Vagina (tissue), 2 donors: ENCODE data around the gene L3MBTL1. TPM values are rescaled to one million over a fixed set of nuclear protein-coding genes. Genes with fewer than 3 reads are reported as not detected.

ENCODE experiments used
- DNase-seq, 2 donors: peaks; one replicate each; pipeline ENCODE4 v3.0.0-alpha.2; 2017; ENCODE audit errors: extremely low spot score in 2 of 2
- H3K27ac ChIP-seq: fragments of 200-600 bp; sonication (generic); one replicate; pipeline ENCODE4 v1.5.1; 2019
- H3K27me3 ChIP-seq: fragments of 200-600 bp; sonication (generic); one replicate; pipeline ENCODE4 v1.5.1; 2019
- H3K36me3 ChIP-seq, 2 donors: fragments of 200-600 bp; sonication (generic); one replicate each; pipeline ENCODE4 v1.5.1; 2017 to 2019
- H3K4me1 ChIP-seq: fragments of 200-600 bp; sonication (generic); one replicate; pipeline ENCODE4 v1.5.1; 2019
- H3K4me3 ChIP-seq, 2 donors: fragments of 200-600 bp; sonication (generic); 1 replicate in 1 of 2; 2 replicates in 1 of 2; pipeline ENCODE4 v1.5.1; 2016 to 2019
- H3K9me3 ChIP-seq: fragments of 200-600 bp; sonication (generic); one replicate; pipeline ENCODE4 v1.5.1; 2019
- POLR2A ChIP-seq, 2 donors: fragments of 450-650 bp; IDR thresholded peaks; one replicate each; pipeline ENCODE4 v1.6.1; 2017; ENCODE audit warnings: antibody characterized with exemption in 2 of 2, mild to moderate bottlenecking in 2 of 2, moderate library complexity in 2 of 2
- POLR2AphosphoS5 ChIP-seq, 2 donors: sonication (generic); formaldehyde crosslinking; IDR thresholded peaks; one replicate each; pipeline ENCODE4 v1.9.0; 2017; ENCODE audit warnings: antibody characterized with exemption in 2 of 2, mild to moderate bottlenecking in 2 of 2, low read depth in 1 of 2; ENCODE audit not compliant: insufficient read depth in 1 of 2
- intact Hi-C: fragments of 100-400 bp; cut with DNase I; formaldehyde crosslinking; loops from one replicate; pipeline ENCODE4 v1.15.1; 2023
- total RNA-seq: library from RNA; depleted of rRNA; stranded (reverse); fragments of >200 nt; gene quantifications from one replicate; pipeline ENCODE4 v1.2.3, GENCODE V29; 2016
- TF ChIP-seq, protein P1 (sequence below), 3 experiments: fragments of 450-650 bp in 2 of 3; fragments of 200-600 bp in 1 of 3; sonication (generic) in 1 of 3; IDR thresholded peaks; one replicate each; pipeline ENCODE4 v1.5.1; 2017 to 2019; ENCODE audit warnings: antibody characterized with exemption in 3 of 3, mild to moderate bottlenecking in 2 of 3, moderate library complexity in 2 of 3

The L3MBTL1 gene
- total RNA-seq, 1 donor from 2014 or later: 20.9 TPM

DNA sequence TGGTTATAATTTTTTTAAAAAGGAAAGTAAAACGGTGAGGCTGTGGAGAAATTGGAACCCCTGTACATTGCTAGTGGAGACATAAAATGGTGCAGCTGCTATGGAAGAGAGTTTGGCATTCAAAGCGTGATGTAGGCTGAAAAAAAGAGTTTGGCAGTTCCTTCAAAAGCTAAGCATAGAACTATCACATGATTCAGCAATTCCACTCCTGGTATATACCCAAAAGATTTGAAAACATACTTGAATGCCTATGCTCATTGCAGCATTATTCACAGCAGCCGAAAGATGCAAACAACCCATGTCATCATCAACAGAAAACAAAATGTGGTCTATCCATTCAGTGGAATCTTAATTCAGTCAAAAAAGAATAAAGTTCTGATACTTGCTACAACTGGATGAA lies 46.9 kb downstream of the L3MBTL1 start:
- Histone ChIP-seq H3K4me1 (no peaks in the 10 kb centered on the region), H3K27me3 (no peaks in the 10 kb centered on the region), H3K9me3 (no peaks in the 10 kb centered on the region), H3K4me3 (no peak overlapping the region), H3K27ac (no peak overlapping the region), H3K36me3 (no peaks in the 10 kb centered on the region)
- no peak for DNase-seq
- TF ChIP-seq, protein P1, sequence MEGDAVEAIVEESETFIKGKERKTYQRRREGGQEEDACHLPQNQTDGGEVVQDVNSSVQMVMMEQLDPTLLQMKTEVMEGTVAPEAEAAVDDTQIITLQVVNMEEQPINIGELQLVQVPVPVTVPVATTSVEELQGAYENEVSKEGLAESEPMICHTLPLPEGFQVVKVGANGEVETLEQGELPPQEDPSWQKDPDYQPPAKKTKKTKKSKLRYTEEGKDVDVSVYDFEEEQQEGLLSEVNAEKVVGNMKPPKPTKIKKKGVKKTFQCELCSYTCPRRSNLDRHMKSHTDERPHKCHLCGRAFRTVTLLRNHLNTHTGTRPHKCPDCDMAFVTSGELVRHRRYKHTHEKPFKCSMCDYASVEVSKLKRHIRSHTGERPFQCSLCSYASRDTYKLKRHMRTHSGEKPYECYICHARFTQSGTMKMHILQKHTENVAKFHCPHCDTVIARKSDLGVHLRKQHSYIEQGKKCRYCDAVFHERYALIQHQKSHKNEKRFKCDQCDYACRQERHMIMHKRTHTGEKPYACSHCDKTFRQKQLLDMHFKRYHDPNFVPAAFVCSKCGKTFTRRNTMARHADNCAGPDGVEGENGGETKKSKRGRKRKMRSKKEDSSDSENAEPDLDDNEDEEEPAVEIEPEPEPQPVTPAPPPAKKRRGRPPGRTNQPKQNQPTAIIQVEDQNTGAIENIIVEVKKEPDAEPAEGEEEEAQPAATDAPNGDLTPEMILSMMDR (IDR thresholded peaks at IDR 0.05): no peak
- TF ChIP-seq POLR2AphosphoS5 (IDR thresholded peaks at IDR 0.05; ENCODE audit: insufficient read depth in 1 of 2, low read depth in 1 of 2): no peak
- TF ChIP-seq POLR2A (IDR thresholded peaks at IDR 0.05): no peak
- intact Hi-C loops: no loop called here

DNA sequence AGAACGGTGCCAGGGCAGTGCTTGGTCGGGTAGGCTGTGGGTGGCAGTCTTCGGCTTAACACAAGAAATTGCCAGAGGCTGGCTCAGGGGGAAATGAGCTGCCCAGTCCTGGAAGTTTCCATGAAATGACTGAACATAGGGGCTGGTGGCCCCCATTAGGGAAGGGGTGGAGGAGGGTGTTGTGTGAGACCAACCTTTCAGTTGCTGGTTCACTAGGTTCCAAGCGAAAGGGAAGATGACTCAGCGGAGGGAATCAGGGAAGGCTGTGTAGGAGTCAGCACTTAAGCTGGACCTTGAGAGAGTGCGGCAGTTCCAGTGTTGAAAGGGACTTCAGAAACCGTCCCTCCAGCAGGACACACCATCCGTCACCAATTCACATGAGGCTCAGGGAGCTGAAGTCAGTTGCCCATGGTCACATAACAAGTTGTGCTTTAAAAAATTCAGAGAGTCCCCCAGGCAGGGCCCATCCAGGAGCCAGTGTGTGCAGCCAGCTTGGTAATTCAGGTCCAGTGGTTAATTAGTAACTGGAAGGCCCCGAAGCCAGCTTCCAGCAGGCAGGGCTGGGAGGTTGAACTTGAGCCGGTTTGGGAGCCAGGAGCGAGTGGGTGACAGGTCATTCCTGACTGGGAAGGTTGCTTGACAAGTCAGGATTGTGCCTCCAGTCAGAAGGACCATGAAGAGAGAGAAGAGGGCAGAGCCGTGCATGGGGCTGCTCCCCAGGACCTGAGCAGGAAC lies 51.1 kb downstream of the L3MBTL1 start, which contains the start of gene SGK2:
Gene SGK2 (plus strand): TSS at position 616 of the 735 bp plus-strand sequence. CDS start 7,469 bp downstream, outside the sequence.
- TF ChIP-seq POLR2AphosphoS5 (IDR thresholded peaks at IDR 0.05; ENCODE audit: insufficient read depth in 1 of 2, low read depth in 1 of 2) (no peak), POLR2A (IDR thresholded peaks at IDR 0.05) (no peak)
- TF ChIP-seq, protein P1 (IDR thresholded peaks at IDR 0.05): no peak
- Histone ChIP-seq H3K4me3 (no peak within 1 kb of the TSS), H3K27me3 (no peaks in the 10 kb centered on the region), H3K36me3 (no peaks in the 10 kb centered on the region), H3K27ac (no peak within 1 kb of the TSS), H3K9me3 (no peaks in the 10 kb centered on the region), H3K4me1 (no peaks in the 10 kb centered on the region)
- DNase-seq: no peak
- intact Hi-C loops: no loop called here

DNA sequence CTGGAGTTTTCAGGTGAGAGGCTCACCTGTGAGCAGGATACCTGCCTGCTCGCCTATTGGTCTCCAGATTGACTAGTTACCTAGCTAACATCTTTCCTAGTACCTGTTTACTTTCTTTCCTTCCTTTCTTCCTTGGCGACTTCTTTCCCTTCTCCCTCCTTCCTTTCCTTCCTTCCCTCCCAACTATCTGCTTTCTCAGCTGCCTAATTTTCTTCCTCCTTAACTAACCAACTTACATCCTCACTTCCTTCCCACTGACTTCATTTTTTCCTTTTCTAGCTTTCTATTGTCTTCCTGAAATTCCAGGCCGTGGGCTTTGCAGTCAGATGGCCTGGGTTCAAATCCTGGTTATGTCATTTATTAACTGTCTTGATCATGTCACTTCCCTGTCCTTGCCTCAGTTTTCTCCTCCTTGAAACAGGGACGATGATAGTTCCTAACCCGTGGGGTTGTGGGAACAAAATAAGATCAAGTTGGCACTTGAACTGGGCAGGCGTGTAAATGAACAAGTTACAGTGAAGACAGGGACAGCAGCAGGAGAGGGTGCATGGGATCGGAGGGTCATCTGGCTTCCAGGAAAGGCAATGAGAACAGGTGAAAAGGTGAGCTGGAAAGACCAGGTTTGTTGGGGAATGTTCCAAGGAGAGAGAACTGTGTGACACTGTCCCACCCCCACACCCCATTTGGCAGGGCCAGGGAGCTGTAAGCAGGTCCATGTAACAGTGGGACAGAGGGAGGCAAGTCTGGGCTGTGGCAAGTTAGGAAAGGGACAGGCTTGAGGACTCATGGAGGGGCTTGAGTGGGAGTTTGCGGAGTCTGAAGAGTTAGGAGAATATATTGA lies 51.9 kb downstream of the L3MBTL1 start:
- H3K9me3 ChIP-seq: no peaks in the 10 kb centered on the region
- no peaks in the 10 kb centered on the region for H3K36me3 ChIP-seq
- no peak overlapping the region for H3K27ac ChIP-seq
- no peak for DNase-seq
- H3K27me3 ChIP-seq: no peaks in the 10 kb centered on the region
- intact Hi-C loops: no loop called here
- no peak overlapping the region for H3K4me3 ChIP-seq
- no peaks in the 10 kb centered on the region for H3K4me1 ChIP-seq
- TF ChIP-seq, protein P1 (IDR thresholded peaks at IDR 0.05): no peak
- TF ChIP-seq POLR2AphosphoS5 (IDR thresholded peaks at IDR 0.05; ENCODE audit: insufficient read depth in 1 of 2, low read depth in 1 of 2): no peak
- TF ChIP-seq POLR2A (IDR thresholded peaks at IDR 0.05): no peak

DNA sequence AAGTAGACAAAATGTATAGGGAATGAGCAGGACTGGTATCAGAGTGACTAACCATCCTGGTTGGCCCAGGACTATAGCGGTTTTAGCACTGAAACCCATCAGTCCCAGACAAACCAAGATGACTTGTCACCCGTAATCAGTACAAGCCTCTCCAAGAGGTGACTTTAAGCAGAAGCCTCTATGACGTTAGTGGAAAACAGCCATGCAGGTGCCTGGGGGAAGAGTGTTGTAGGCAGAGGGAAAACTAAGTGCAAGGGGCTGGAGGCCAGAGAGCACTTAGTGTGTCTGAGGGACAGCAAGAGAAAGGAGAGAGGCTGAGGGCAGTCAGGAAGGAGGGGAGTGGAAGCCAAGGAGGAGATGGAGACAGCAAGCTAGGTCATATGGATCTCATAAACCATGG lies 53.5 kb downstream of the L3MBTL1 start:
- intact Hi-C loops: no loop called here
- Histone ChIP-seq H3K27ac (no peak overlapping the region), H3K9me3 (no peaks in the 10 kb centered on the region), H3K4me3 (no peak overlapping the region), H3K36me3 (no peaks in the 10 kb centered on the region), H3K27me3 (no peaks in the 10 kb centered on the region), H3K4me1 (no peaks in the 10 kb centered on the region)
- TF ChIP-seq POLR2A (IDR thresholded peaks at IDR 0.05) (no peak), POLR2AphosphoS5 (IDR thresholded peaks at IDR 0.05; ENCODE audit: insufficient read depth in 1 of 2, low read depth in 1 of 2) (no peak)
- TF ChIP-seq, protein P1 (IDR thresholded peaks at IDR 0.05): no peak
- DNase-seq: no peak
